Tongue (tissue), 2 donors: ENCODE data around the gene LTO1. TPM values are rescaled to one million over a fixed set of nuclear protein-coding genes. Genes with fewer than 3 reads are reported as not detected.
A peak's percentile ranks its signal among the peaks of the same experiment; 100 is the strongest.
"Not testable (repeated sequence)": the region's sequence is repeated elsewhere in the genome, so short reads cannot be mapped to it uniquely, and the experiment has no call there.

Experiments used
- DNase-seq: peaks from one replicate; pipeline ENCODE4 v3.0.0-alpha.2; 2015
- total RNA-seq: library from RNA; depleted of rRNA; stranded (reverse); fragments of >200 nt; gene quantifications from one replicate; pipeline ENCODE4 v1.2.3, GENCODE V29; 2014

The LTO1 gene
- total RNA-seq, 1 donor from 2014 or later, result 11.5 TPM

DNA sequence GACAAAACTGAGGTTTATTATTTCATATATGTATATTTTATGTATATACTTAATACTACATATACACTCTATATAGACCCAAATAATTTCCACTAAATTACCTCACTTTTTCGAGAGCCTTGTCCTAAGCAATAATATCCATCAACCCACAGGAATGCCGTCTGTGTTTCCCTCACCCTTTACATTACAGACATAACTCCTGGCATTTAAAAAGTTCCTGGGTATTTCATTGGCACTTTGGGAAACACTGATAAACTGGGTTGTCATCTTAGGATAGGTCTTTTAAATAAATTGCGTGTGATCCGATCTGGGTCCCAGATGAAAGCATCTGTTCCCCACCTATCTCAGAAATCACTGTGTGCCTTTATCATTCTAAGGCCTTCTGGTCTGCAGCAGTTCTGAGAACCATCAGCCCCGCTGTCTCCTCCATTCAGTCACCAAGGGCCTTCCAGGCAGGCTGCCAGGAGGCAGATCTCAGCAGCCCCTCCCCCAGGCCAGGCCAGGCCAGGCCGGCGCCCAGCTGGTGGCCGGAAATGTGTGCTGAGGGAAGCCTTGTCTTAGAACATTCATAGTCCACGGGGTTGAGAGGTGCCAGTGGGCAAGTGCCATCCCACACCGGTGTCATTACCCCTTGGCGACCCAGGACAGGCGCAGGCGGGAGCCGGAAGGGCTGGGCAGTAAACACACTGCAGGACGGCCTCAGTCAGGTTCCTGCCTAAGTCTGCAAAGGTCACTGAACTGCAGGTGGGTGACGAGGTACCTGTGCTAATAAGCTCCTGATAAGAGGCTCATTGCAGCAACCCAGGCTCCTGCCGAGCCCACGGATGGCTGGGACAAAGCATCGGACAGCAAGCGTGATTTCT lies 25.4 kb upstream of the LTO1 start:
- DNase-seq, result peak; percentile 88

DNA sequence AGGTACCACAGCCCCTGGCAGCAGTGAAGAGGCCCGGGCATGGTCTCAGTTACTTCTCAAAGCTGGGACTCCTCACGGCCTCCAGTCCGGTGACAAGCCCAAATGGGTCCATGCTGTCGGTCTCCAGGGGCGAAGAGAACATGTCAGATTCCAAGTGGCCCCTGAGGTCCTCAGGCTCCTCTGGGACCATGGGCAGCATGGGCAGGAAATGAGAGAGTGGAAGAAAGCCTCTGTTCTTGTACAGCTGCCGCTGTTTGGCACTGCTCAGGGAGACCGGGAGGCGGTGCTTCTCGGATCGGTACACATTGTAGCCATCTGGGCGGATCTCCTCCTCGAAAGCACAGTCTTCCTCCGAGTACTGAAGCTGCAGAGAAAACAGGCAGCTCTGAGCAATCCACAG lies 24.1 kb upstream of the LTO1 start:
- peak; percentile 57 for DNase-seq

DNA sequence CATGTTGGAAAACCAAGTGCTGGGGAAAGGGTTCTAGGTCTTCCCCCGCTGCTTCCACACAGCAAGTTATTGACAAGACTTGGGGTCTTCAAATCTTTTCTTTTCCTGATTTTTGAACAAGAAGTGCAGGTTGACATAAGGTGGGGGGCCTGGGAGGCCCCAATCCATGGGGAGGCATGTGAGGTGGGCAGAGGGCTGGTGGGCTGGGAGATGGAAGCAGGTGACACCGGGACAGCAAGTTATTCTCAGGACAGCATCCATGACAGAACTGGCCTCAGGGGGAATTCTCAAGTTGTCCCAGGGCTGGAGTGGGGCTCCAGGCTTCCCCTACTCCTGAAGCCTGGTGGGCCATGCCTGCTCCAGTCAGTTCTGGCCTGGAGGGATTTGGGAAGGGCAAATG lies 23.2 kb upstream of the LTO1 start:
- DNase-seq, result no peak

DNA sequence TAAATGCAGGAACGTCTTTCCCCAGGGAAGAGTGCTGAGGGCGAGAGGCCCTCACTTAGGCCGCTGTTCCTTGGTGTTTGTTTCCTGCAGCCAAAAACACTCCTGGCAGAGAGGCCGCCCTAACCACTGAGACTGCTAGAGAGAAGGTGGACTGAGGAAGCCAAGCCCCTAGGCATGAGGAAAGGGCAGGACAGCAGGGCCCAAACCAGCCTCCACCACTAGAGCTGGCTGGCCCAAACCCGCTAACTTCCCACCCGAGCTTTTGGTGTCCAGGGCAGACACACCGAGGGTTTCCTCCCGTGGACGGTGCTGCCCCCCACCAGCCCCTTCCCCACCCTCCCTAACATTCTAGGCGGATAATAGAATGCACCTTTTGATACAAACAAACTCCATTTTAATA lies 22.7 kb upstream of the LTO1 start:
- no peak for DNase-seq

DNA sequence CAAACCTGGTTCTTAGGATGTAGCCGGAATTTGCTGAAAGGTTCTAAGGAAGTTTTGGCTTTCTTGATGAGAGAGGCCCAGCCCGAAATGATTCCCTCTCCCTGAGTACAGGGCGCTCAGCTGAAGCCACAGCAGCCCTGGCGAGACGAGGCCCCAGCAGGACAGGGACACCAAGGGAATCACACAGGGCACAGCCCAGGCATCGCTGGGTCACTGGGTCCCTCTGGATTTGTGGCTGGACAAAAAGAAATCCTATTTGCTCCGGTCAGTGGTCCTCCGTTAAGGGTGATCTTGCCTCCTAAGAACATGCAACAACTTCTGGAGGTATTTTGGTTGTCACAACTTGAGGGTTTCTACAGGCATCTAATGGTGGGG lies 22.3 kb upstream of the LTO1 start:
- DNase-seq, result no peak

DNA sequence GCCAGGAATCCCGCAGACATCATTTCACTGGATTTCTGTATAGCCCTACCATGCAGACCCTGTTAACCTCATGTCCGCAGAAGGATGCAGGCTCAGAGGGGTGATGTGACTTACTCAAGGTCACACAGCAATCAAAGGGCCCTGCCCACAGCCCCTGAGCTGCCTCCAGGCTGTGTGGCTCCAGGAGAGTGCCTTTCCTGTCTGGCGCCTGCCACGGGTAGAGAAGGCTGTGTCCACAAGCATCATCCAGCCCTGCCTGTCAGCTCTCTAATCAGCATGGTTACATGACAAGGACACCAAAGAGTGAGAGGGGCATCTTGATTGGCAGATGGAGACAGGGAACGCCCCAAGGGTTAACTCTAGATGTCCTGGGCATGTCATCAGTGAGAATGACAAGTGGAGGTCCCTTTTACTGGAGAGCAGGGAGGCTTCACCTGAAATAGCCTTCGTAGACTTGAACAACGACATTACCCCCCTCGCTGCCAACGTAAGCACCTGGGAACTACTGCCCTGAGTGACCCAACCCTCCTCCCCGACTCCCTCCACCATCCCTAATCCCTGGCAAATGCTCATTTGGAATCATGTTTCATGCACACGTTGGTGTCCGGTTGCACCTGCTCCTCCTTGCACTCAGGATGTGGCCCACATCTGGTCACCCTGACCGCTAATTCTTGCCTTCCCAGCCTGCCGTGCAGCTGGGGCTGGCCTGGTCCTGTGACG lies 21.8 kb upstream of the LTO1 start:
- DNase-seq, result peak; percentile 54

DNA sequence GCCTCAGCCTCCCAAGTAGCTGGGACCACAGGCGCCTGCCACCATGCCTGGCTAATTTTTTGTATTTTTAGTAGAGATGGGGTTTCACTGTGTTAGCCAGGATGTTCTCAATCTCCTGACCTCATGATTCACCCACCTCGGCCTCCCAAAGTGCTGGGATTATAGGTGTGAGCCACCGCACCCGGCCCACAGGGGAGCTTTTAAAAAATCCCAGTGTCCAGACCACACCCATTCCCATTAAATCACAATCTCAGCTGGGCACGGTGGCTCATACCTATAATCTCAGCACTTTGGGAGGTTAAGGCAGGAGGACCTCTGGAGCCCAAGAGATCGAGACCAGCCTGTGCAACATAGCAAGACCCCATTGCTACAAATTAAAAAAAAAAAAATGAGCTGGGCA lies 20.8 kb upstream of the LTO1 start:
- DNase-seq, result not testable (repeated sequence)

DNA sequence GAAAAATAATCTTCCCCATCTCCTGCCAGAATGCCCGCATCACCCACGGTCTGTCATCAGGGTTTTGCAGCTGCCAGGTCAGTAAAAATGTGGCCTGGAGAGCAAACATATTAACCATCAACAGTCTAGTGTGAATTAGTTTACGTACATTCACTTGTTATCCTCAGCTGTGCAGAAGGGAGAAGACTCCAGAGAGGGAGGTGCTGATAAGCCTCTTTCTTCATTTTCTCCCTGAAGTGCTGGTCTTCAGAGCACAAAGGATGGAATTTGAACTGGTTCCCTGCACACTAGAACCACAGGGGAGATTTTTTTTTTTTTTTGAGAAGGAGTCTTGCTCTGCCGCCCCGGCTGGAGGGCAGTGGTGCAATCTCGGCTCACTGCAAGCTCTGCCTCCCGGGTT lies 20.4 kb upstream of the LTO1 start:
- no peak for DNase-seq

DNA sequence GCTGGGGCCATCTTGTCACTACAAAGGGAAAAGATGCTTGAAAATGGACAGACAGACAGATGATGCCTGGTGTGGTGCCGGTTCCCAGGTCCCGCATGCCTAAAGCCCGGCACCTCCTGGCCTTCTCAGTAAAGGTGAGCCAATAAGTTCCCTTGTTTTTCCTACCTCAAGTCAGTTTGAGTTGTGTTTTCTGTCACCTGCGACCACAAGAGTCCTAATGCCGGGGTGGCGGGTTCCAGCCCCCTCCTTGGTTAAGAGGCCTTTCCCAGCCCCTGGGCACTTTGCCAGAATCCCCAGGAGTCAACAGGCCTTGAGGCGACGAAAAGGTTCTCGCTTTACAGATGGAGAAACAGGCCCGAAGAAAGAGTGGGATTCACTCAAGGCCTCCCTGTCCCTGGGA lies 19.6 kb upstream of the LTO1 start:
- peak; percentile 45 for DNase-seq

DNA sequence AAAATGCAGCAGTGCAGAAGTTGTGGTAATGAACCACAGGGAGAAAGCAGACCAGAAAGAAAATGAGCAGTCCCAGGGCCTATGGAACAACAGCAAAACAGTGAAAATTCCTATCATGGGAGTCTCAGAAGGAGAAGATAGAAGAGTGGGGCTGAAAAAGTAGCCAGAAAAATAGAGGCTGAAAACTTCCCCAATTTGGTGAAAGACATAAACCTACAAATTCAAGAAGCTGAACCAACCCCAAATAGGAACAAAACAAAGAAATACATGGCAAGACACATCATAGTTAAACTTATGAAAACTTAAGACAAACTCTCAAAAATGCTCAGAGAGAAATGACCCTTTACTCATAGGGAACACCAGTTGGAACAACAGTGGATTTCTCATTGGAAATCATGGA lies 17.3 kb upstream of the LTO1 start:
- no peak for DNase-seq

DNA sequence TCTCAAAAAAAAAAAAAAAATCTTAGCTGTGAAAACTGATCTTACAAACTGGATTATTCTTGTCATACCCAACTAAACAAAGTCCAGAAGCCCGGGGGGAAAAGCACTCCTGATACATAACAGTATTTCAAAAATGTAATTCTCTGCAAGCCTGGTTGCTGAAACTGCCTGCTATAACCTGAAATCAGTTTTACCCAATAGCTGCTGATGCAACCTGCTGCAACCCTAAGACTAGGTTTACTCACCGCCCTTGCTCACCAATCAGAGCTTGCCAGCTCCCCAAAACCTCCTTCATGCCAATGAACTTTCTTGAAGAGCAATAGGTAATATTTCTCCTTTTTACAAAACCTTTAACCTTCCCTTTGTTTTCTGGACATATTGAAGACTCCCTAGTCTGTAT lies 16.3 kb upstream of the LTO1 start:
- no peak for DNase-seq

DNA sequence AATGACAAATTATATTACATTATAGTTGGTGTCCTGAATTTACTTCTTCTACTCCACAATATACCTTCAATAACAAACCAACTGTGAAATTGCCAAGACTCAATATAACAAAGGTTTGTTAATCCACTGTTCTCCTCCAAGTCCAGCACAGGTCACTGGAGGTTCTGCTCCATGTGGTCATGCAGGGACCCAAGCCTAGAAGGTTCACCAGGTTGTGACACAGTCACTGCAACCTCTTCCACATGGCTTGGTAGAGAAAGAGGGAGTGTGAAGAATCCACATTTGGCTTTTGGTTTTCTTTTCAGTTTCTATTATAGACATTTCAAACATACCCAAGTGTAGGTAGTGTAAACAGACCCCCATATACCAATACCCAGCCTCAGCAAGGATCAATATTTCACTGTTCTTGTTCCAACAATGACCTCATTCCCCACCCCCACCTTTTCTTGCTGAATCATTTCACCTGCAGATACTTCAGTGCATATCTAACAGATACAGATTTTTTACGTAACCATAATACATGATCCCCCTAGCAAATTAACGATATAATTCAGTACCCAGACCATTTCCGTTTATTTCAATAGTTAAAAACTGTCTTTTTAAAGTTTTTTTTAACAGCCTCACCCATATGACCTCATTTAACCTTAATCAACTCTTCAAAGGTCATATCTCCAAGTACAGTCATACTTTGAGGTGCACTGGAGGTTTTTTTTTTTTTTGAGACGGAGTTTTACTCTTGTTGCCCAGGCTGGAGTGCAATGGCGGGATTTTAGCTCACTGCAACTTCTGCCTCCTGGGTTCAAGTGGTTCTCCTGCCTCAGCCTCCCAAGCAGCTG lies 14.5 kb upstream of the LTO1 start:
- DNase-seq, result no peak

DNA sequence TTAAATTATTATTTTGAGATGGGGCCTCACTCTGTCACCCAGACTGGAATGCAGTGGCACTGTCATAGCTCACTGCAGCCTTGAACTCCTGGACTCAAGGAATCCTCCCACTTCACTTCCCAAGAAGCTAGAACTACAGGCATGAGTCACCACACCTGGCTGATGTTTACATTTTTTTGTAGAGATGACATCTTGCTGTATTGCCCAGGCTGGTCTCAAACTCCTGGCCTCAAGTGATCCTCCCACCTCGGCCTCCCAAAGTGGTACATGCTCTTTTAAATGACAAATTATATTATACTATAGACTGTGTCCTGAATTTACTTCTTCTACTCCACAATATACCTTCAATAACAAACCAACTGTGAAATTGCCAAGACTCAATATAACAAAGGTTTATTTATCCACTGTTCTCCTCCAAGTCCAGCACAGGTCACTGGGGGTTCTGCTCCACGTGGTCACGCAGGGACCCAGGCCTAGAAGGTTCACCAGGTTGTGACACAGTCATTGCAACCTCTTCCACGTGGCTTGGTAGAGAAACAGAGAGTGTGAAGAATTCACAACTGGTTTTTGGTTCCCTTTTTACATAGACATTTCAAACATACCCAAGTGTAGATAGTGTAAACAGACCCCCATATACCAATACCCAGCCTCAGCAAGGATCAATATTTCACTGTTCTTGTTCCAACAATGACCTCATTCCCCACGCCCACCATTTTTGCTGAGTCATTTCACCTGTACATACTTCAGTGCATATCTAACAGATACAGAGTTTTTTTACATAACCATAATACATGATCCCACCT lies 13.0 kb upstream of the LTO1 start:
- DNase-seq, result not testable (repeated sequence)

DNA sequence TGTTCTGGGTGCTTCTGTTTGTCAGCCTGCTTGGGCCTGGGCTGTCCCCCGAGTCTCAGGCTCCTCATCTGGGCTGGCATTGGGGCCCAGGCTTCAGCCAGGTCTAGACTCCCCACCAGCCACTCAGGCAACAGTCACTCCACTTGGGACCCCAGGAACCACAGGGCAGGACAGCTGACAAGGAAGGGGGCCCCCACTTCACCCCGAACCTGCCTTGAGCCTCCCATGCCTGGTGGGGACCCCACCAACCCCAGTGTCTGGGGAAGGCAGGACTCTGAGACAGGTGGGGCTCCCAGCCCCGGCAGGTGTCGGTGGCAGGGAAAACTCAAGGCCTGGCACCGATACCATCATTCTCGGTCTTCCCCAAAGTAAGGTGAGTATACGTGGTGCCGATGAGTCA lies 11.7 kb upstream of the LTO1 start:
- no peak for DNase-seq

DNA sequence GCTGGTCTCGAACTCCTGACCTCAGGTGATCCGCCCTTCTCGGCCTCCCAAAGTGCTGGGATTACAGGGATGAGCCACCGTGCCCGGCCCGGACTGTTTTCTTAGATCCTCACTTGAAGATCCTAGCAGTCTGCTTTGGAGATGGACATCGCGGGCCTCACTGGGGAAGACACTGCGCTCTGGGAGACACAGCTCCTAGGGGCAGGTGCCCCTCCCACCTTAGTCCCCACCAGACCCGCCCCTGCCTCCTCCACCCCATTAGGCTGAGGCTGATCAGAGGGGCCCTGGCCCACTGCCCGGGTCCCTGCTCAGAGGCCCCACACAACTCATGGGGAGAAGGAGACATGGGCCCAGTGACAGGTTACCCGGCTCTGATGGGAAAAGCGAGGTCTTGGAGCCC lies 11.3 kb upstream of the LTO1 start:
- no peak for DNase-seq

DNA sequence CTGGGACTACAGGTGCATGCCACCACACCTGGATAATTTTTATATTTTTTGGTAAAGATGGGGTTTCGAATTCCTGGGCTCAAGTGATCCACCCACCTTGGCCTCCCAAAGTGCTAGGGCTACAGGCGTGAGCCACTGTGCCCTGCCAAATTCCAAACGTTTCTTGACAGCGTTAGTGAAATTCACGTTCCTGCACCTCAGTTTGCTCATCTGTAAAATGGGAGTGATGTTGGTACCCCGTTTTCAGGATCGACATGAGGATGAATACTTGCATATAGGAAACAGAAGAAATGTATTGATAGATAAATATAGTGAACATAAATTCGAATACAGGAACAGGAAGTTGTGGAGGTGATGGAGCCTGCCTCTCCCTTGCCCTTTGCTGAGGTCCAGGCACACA lies 10.2 kb upstream of the LTO1 start:
- DNase-seq, result no peak

DNA sequence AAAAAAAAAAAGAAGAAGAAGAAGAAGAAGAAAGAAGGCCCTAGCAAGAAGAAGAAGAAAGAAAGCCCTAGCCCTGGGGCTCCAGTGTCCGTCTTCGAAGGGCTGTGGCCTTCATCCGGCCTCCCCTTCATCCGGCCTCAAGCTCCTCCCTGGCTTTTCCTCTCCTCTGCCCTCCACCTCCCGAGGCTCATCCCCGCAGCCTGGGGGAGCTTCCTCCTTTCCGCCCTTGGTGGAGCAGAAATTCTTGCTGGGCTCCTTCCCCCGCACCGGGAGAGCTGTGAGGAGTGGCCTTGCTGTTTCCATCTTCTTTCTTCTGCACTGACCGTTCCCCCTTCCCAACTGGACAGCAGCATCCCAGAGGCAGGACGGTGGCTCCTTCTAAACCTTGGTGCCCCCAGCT lies 9.5 kb upstream of the LTO1 start:
- DNase-seq, result no peak

DNA sequence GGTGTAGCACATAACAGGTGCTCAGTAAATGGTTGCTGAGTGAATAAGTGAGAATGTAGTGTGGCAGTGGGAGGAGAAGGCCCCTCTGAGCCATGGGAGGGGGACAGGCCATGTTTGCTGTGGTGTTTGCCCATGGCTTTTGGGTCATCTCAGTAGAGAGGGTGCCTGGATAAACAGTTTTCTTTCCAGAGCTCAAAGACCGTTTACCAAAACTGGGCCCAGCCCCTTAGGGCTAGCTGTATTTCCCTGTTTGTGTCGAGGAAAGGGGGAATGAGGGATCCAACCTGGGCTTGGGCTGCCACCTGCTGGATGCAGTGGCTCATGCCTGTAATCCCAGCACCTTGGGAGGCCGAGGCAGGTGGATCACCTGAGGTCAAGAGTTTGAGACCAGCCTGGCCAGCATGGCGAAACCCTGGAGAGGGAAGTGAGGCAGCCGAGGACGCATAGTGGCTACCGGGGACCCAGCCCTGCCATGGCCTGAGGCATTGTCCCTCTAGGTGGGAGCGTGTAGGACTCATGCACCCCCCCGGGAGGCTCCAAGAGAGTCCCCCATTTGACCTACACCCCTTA lies 8.7 kb upstream of the LTO1 start:
- DNase-seq, result no peak

DNA sequence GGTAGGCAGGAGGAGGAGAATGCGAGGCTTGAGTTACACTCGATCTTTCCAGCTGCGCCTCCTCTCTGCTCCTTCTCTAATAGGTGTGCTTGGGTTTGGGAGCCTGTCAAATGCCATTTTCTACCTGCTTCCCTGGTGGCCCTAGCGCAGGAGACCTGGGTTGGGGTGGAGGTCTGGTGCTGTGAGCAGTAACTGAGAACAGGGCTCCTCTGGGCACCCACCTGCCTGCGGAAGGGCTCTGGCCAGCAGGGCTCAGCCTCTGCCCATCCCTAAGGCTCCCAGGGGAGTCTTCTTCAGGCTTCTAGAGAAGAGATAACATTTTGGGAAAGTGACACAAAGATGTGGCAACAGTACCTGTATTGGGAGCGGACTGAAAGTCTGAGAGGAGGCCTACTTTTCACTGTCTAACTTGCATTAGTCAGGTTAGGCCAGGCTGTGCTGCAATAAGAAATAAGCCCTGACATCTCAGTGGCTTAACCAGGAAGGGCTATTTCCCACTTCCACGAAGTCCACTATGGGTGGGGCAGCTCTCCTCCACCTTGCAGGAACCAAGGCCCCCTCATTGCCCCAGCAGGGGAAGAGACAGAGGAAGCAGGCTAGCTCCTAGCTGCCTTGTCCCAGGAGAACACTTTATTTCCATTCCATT lies 7.7 kb upstream of the LTO1 start:
- DNase-seq, result no peak

DNA sequence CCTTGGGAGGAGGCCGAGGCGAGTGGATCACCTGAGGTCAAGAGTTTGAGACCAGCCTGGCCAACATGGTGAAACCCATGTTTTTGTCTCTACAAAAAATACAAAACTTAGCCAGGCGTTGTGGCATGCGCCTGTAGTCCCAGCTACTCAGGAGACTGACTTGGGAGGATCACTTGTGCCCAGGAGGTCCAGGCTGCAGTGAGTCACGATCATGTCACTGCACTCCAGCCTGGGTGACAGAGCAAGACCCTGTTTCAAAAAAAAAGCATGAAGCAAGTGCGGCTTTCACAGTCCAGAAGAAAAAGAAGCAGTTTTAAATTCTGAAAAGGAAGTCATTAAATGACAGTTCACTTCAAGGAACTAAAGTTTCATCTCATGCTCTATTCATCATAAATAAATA lies 7.1 kb upstream of the LTO1 start:
- no peak for DNase-seq

DNA sequence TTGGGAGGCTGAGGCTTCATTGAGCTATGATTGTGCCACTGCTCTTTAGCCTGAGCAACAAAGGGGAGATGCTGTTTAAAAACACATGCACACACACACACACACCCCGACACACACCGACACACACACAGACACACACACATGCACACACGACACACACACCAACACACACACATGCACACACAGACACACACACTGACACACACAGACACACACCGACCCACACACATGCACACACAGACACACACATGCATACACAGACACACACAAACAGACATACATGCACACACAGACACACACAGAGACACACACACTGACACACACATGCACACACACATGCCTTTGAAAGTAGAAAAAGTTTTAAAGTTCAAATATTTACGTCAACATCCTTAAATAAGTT lies 5.5 kb upstream of the LTO1 start:
- DNase-seq, result no peak
